Astrocyte of the spinal cord (primary cell): ENCODE measurements around the gene CHDH.
A peak's percentile ranks its signal among the peaks of the same experiment; 100 is the strongest.

Experiments
- DNase-seq: peaks from one replicate; pipeline ENCODE4 v3.0.0; 2011; ENCODE audit warnings: low read depth, low spot score
- H3K4me3 ChIP-seq: 2 replicates; pipeline ENCODE4 v1.5.1; 2011; ENCODE audit warnings: low read depth, mild to moderate bottlenecking, low read length, moderate library complexity
- in situ Hi-C: cut with HindIII; loops from 2 replicates; pipeline ENCODE4 v1.10.0; 2017; ENCODE audit warnings: low sequenced_read_pairs
- TF ChIP-seq, protein P1 (sequence below): IDR thresholded peaks from 2 replicates; pipeline ENCODE4 v1.5.1; 2012; ENCODE audit warnings: low read depth, mild to moderate bottlenecking, low read length, inconsistent platforms

The CHDH gene

GRCh38 chr3:53806182-53807116 lies 39.8 kb downstream of the CHDH start:
- H3K4me3 ChIP-seq: no peak overlapping the region
- peak; percentile 33 for DNase-seq
- in situ Hi-C loops: no loop called here
- TF ChIP-seq, protein P1, sequence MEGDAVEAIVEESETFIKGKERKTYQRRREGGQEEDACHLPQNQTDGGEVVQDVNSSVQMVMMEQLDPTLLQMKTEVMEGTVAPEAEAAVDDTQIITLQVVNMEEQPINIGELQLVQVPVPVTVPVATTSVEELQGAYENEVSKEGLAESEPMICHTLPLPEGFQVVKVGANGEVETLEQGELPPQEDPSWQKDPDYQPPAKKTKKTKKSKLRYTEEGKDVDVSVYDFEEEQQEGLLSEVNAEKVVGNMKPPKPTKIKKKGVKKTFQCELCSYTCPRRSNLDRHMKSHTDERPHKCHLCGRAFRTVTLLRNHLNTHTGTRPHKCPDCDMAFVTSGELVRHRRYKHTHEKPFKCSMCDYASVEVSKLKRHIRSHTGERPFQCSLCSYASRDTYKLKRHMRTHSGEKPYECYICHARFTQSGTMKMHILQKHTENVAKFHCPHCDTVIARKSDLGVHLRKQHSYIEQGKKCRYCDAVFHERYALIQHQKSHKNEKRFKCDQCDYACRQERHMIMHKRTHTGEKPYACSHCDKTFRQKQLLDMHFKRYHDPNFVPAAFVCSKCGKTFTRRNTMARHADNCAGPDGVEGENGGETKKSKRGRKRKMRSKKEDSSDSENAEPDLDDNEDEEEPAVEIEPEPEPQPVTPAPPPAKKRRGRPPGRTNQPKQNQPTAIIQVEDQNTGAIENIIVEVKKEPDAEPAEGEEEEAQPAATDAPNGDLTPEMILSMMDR: no peak

GRCh38 chr3:53805463-53806159 lies 40.6 kb downstream of the CHDH start:
- in situ Hi-C loops: no loop called here
- H3K4me3 ChIP-seq: no peak overlapping the region
- TF ChIP-seq, protein P1: no peak
- DNase-seq: no peak

DNA sequence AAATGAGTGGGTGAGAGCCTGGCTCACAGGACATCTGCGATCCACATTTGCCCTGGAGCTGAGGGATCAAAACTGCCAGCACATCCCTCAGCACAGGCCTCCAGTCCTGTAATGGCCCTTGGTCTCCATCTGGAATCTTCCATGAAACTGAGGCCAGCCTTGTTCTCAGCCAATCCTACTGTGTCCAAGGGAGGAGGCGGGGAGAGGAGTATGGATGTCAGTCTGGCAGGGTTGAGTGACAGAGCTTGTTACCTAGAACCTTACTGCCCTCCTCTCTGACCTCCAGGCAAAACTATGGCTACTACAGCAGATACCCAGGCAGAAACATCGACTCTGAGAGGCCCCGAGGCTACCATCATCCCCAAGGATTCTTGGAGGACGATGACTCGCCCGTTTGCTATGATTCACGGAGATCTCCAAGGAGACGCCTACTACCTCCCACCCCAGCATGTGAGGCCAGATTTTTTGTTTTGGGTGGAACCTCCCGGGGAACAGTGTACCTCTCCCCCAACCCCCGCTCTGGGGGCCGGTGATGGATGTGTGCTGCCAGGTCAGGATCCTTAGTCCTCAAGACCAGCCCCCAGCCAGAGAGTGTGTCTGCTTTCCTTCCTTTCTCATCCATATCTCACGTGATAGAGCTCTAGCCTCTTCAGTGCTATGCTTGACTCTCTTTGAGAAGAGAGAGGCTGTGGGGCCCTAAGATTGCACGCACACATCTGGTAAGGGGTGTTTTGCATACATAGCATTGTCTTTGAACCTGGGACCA lies 41.3 kb downstream of the CHDH start:
- peak; percentile 48 for DNase-seq
- TF ChIP-seq, protein P1: no peak
- in situ Hi-C loops: no loop called here
- no peak overlapping the region for H3K4me3 ChIP-seq

DNA sequence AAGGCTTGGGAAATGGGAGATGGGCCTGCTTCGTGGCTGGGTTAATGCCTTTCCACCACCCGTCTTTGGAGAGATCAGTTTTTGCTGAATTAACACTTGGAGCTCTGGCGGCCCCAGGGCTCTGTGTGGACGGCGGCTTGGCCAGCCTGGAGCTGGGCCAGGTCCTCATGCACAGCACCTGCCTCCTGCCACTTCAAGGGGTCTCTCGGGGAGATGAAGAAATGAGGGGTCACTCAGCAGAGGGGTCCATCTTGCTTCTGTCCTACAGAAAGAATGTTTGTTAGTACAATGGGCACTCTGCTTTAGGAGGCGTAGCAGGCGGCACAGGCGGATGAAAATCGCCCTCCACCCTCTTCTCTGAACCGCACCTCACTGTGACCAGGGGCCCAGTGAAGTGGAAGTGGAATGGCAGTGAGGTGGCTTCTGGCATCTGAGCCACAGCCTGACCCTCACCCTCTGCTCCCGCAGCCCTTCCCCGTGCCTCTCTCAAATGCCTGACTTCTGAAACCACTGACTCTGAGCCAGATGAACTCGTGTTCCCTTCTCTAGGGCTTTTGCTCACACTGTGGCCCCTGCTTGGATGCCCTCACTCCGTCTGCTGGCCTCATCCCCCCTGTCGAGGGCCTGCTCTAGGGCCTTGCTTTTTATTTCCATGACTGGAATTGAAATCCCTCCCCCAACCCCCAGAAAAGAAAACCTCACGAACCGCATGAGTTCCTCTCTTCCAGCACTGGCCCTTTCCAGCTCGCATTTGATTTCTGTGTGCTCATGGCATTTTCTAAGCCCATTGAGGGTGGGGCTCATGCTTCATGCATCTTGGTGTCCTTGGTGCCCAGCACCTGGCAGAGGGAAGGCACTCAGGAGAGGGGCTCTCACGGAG lies 42.2 kb downstream of the CHDH start:
- no peak overlapping the region for H3K4me3 ChIP-seq
- in situ Hi-C loops: no loop called here
- TF ChIP-seq, protein P1: no peak
- no peak for DNase-seq

- no peak overlapping the region for H3K4me3 ChIP-seq
- TF ChIP-seq, protein P1: no peak
- in situ Hi-C loops: no loop called here
- DNase-seq: no peak
These were observed 42.9 kb downstream of the CHDH start for GRCh38 chr3:53803124-53803815.
